GM18867 (cell line): ENCODE measurements around the gene TSR1.

ENCODE experiments used
- ATAC-seq: cut with Tn5 transposase; IDR thresholded peaks from one replicate; pipeline ENCODE4 v1.9.1; 2021; ENCODE audit warnings: mild to moderate bottlenecking, moderate library complexity; ENCODE audit not compliant: unreplicated experiment

Gene TSR1

DNA sequence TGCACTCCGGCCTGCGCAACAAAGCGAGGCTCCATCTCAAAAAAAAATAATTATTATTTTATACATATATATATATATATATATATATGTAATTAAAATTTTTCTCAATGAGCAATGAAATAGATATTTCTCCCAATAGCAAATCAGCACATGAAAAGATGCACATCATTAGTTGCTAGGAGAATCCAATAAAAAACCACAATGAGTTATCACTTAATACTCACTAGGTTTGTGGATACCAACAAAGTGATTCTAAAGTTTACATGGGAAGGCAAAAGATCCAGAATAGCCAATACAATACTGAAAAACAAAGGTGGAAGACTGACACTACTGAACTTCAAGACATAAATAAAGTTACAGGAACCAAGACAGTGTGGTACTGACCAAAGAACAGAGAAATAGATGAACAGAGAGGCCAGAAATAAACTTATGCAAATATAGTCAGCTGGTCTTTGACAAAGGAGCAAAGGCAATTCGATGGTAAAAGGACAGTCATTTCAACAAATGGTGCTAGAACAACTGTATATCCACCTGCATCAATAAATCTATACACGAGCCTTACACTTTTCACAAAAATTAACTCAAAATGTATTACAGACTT, 46.3 kb downstream of the TSR1 start:
- ATAC-seq, result peak; percentile 69

DNA sequence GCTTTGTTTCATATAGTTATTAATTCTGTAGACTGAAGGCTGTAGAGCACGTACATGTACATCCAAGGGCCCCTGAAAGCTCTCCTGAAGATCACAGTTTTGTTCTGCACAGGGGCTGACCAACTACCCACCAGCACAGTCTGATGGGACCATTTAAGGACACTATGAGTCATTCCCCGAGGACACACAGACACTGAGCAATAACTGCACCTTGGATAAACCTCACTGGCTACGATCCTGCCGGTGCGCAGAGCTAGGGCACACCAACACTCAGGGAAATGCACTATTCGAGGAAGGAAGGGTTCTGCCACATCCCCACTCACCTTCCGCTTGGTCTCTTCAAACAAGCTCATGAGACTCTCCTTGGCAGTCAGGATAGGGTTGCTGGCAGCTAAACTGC, 53.0 kb downstream of the TSR1 start:
- ATAC-seq, result no peak

DNA sequence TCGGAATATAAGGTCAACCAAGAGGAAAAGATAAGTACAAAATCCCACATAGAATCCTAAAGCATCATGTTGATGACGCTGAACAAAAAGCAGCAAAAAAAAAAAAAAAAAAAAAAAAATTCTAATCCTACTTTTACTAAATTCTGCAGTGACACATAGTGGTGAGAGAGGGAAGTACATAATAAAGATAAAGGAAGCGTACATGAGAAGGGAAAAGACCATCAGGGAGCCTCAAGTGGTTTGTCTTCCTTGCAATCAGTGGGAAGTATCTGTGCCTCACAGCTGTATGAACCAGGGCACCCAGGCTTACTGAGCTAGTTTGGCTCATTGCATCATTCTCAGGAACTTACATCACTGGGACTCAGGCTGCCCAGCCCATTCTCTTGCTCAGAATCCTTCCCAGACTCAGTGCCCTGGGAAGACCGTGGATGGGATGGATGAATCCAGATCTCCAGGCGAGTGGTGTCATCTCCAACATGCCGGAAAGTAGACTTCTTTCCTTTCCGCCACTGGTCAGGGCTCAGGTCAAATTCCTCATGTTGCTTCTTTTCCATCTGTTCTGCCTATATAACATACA, 53.9 kb downstream of the TSR1 start:
- ATAC-seq, result no peak

DNA sequence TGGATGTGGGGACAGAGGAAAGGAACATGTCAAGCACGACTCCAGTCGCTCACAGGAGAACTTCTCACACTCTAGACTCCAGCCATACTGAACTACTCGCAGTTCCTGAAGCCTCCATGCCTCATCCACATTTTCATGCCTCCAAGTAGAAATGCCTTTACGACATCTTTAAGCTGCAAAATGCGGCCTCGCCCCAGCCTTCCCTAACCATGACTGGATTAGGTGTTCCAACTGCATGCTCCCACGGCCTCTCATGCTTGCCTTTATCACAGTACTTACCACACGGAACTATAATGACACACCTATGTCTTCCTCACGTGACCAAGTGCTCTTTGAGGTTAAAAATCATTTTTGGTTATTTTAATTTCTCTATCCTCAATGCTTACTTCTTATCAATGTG, 56.5 kb downstream of the TSR1 start:
- no peak for ATAC-seq

DNA sequence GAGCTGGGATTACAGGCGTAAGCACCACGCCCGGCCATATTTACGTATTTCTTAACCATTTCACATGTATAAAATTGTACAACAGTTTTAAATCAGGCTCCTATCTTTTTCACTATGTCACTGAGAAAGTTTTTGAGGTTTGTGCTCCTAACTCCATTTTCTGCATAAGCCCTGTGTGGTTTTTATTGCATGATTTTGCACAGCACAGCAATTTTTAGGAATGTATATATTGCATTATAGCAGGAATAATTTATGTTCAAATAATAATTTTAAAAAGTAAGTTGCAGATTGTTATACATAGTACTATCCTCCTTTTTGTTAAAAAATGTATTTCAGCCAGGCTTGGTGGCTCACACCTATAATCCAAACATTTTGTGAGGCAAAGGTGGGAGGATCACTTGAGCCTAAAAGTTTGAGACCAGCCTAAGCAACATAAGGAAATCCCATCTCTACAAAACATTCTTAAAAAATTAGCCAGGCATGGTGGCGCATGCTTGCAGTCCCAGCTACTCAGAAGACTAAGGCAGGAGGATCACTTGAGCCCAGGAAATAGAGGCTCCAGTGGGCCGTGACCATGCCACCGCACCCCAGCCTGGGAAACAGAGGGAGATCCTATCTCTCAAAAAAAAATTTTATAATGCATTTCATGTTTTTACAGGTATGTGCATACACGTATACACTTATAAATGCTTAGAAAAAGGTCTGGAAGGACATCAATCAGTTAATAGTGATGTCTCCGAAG, 58.7 kb downstream of the TSR1 start:
- ATAC-seq, result no peak

DNA sequence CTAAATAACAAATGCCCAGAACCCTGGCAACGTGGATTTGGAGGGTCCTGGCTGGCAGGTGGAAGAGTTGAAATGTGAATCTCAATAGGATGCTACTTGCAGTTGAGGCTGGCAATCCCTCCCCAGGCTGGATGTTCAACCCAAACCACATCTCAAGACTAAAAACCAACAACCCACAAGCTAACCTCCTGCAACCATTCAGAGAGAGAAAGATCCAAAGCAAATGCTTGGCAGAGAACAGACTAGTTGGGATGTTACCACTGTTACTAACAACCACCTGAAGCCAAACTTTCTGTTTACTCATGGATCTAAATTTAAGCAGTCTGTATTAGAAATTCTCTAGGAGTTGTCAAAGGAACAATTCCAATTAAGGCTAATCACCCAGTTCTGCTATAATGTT, 60.5 kb downstream of the TSR1 start:
- no peak for ATAC-seq

DNA sequence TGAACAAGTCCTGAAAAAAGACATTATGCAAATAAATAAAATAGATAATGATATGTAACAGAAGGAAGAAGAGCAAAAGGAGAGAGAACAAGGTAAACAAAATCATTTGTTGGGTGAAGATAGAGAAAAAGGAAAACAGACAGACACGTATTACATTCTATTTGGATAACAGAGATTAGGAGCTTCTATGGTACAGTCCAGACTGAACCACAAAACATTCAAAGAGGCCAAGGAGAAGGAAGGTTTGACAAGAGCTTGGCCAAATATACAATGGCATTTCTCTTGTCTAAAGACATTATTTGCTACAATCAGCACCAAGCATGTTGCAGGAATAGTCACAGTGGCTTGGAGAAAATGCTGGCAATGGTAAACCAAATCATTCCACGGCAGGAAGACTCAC, 61.8 kb downstream of the TSR1 start:
- no peak for ATAC-seq
